K562 treated with DMSO at 1 percent for 12 hours (cell line): ENCODE results near the gene TAS2R20. TPM values are rescaled to one million over a fixed set of nuclear protein-coding genes. Genes with fewer than 3 reads are reported as not detected.

ENCODE experiments used
- total RNA-seq: library from RNA; unstranded; fragments of 300-600 nt; gene quantifications from 2 replicates; pipeline ENCODE4 v1.2.3, GENCODE V29; 2022; ENCODE audit not compliant: insufficient read depth

The TAS2R20 gene, protein sequence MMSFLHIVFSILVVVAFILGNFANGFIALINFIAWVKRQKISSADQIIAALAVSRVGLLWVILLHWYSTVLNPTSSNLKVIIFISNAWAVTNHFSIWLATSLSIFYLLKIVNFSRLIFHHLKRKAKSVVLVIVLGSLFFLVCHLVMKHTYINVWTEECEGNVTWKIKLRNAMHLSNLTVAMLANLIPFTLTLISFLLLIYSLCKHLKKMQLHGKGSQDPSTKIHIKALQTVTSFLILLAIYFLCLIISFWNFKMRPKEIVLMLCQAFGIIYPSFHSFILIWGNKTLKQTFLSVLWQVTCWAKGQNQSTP
- total RNA-seq, result 0.70 TPM in 1 of 2 replicates, not detected in the other

DNA sequence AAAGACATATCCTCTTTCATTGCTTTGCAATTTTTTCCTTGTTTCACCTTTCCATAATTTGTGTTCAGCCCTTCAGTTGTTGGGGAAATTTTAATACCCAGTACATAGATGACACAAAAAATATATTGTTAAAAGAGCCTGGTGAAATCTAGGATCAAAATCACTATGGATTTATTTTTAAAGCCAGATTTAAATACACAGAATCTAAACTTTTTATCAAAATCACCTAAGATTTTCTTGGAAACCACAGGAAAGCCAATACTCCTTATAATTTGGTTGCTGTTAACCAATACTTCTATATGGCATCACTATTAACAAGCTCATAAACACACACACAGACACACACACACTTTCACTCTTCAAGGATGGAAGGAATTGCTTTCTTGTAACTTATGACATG is at the start of gene TAS2R20:
TAS2R20 (minus strand) TSS at position 101 of the 400 bp plus-strand sequence. CDS start 429 bp downstream, outside the sequence.

DNA sequence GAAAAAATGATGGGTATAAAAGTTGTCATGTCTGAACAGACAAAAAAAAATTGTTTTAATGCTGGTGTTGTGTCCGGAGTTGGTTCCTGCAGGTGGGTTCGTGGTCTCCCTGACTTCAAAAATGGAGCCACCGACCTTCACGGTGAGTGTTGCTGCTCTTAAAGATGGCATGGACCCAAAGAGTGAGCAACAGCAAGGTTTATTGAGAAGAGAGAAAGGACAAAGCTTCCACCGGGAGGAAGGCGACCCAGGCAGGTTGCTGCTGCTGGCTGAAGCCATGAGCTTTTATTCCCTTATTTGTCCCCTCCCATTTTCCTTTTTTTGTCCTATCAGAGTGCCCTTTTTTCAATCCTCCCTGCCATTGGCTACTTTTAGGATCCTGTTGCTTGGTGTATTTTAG is 33.2 kb upstream of the TAS2R20 start, which contains the start of gene TAS2R31:
TAS2R31 (minus strand) TSS at position 101 of the 400 bp plus-strand sequence; CDS start at position 29, 72 bp downstream.

DNA sequence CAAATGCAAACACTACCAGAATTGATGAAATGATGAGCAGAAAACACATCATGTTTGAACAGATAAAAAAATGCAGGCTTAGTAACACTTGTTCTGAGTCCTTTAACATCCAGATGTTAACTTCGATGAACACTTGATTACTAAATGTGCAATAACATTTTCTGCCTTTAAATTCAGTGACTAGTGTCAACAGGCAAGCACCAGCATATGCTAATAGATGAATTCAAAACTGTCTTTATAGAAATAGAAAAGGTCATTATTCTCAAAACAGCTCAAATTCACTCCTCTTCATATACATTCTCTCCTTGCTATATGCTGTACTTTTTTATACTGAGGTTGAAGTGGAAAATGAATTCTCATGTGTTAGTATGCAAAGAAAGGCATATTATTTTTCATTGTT is 24.4 kb upstream of the TAS2R20 start, which contains the start of gene TAS2R19:
TAS2R19 (minus strand) TSS at position 101 of the 400 bp plus-strand sequence; CDS start at position 52, 49 bp downstream.

DNA sequence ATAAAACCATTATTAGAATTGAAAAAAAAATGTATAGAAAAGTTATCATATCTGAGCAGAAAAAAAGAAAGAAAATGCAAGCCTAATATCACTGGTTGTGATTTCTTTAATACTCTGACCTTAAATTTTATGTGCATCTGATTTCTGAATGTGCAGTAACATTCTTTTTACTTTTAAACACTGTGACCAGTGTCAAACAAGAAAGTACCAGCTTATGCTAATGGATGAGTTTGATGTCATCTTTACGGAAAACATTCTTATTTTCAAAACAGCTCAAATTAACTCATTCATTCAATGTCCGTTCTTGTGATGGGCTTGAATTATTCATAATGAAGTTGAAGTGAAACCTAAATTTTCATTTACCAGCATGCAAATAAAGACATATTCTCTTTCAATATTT is 11.3 kb downstream of the TAS2R20 start, which contains the start of gene TAS2R50:
TAS2R50 (minus strand) TSS at position 101 of the 400 bp plus-strand sequence; CDS start at position 49, 52 bp downstream.

Other genes with a start within 250 kb of the TAS2R20 start
- not detected in 2 replicates for gene TAS2R7, start 195.7 kb downstream of the TAS2R20 start, total RNA-seq
- gene TAS2R8, start 191.0 kb downstream of the TAS2R20 start, total RNA-seq, result not detected in 2 replicates
- gene TAS2R9, start 188.1 kb downstream of the TAS2R20 start, total RNA-seq, result not detected in 2 replicates
- not detected in 2 replicates for gene TAS2R10, start 171.9 kb downstream of the TAS2R20 start, total RNA-seq
- gene PRR4, start 148.8 kb downstream of the TAS2R20 start, total RNA-seq, result not detected in 2 replicates
- 4.3 and 5.0 TPM in 2 replicates for gene PRH1, start 114.0 kb downstream of the TAS2R20 start, total RNA-seq
- not detected in 2 replicates for gene TAS2R13, start 88.7 kb downstream of the TAS2R20 start, total RNA-seq
- not detected in 2 replicates for gene PRH2, start 69.1 kb downstream of the TAS2R20 start, total RNA-seq
- 0.92 and 0.94 TPM in 2 replicates for gene TAS2R14, start 59.0 kb downstream of the TAS2R20 start, total RNA-seq
- not detected in 2 replicates for gene TAS2R50, start 11.4 kb downstream of the TAS2R20 start, total RNA-seq
- not detected in 2 replicates for gene TAS2R19, start 24.3 kb upstream of the TAS2R20 start, total RNA-seq
- gene TAS2R31, start 33.1 kb upstream of the TAS2R20 start, total RNA-seq, result not detected in 2 replicates
- gene TAS2R46, start 64.0 kb upstream of the TAS2R20 start, total RNA-seq, result not detected in 2 replicates
- gene TAS2R43, start 94.0 kb upstream of the TAS2R20 start, total RNA-seq, result not detected in 2 replicates
- not detected in 2 replicates for gene TAS2R30, start 136.3 kb upstream of the TAS2R20 start, total RNA-seq
- gene SMIM10L1, start 172.9 kb upstream of the TAS2R20 start, total RNA-seq, result 9.1 and 10.7 TPM in 2 replicates
- not detected in 2 replicates for gene TAS2R42, start 188.6 kb upstream of the TAS2R20 start, total RNA-seq